Middle frontal gyrus (tissue), 1 donor: ENCODE results near the gene LGR5.
"Not testable (repeated sequence)": the region's sequence is repeated elsewhere in the genome, so short reads cannot be mapped to it uniquely, and the experiment has no call there.

Experiments
- DNase-seq: peaks from one replicate; pipeline ENCODE4 v3.0.0-alpha.2; 2015; ENCODE audit warnings: low spot score; ENCODE audit errors: extremely low spot score

LGR5 gene

GRCh38 chr12:71548893-71549292 is 109.3 kb downstream of the LGR5 start:
- no peak for DNase-seq

- no peak for DNase-seq
Observed at GRCh38 chr12:71551529-71551928, 111.9 kb downstream of the LGR5 start.

GRCh38 chr12:71552728-71553501 is 113.3 kb downstream of the LGR5 start:
- DNase-seq: no peak

GRCh38 chr12:71555191-71555590 is 115.6 kb downstream of the LGR5 start:
- no peak for DNase-seq

- not testable (repeated sequence) for DNase-seq
Observed at GRCh38 chr12:71555789-71556188, 116.2 kb downstream of the LGR5 start.

GRCh38 chr12:71556448-71556847 is 116.8 kb downstream of the LGR5 start:
- DNase-seq: no peak

- DNase-seq: no peak
Observed at GRCh38 chr12:71556875-71557274, 117.3 kb downstream of the LGR5 start.

- DNase-seq: no peak
Observed at GRCh38 chr12:71558445-71558844, 118.8 kb downstream of the LGR5 start.

GRCh38 chr12:71562676-71563595 is 123.3 kb downstream of the LGR5 start:
- DNase-seq: no peak

- DNase-seq: no peak
Observed at GRCh38 chr12:71565535-71565934, 125.9 kb downstream of the LGR5 start.

- DNase-seq: no peak
Observed at GRCh38 chr12:71566655-71567054, 127.1 kb downstream of the LGR5 start.

- no peak for DNase-seq
Observed at GRCh38 chr12:71567537-71567936, 127.9 kb downstream of the LGR5 start.

- not testable (repeated sequence) for DNase-seq
Observed at GRCh38 chr12:71569885-71570284, 130.3 kb downstream of the LGR5 start.

- DNase-seq: no peak
Observed at GRCh38 chr12:71576496-71576895, 136.9 kb downstream of the LGR5 start.

- no peak for DNase-seq
Observed at GRCh38 chr12:71578694-71579258, 139.2 kb downstream of the LGR5 start.

- no peak for DNase-seq
Observed at GRCh38 chr12:71581206-71581605, 141.6 kb downstream of the LGR5 start.

GRCh38 chr12:71582925-71583324 is 143.3 kb downstream of the LGR5 start:
- no peak for DNase-seq

- no peak for DNase-seq
Observed at GRCh38 chr12:71584356-71584755, 144.8 kb downstream of the LGR5 start.

- no peak for DNase-seq
Observed at GRCh38 chr12:71585218-71585617, 145.6 kb downstream of the LGR5 start.

- DNase-seq: no peak
Observed at GRCh38 chr12:71587012-71587411, 147.4 kb downstream of the LGR5 start.

GRCh38 chr12:71589478-71589881 is 149.9 kb downstream of the LGR5 start:
- DNase-seq: no peak

- no peak for DNase-seq
Observed at GRCh38 chr12:71591601-71592000, 152.0 kb downstream of the LGR5 start.
